HG02973 (cell line): ENCODE measurements around the gene SLC27A3.
"Not testable (repeated sequence)": the region's sequence is repeated elsewhere in the genome, so short reads cannot be mapped to it uniquely, and the experiment has no call there.

Experiments
- ATAC-seq: cut with Tn5 transposase; IDR thresholded peaks from one replicate; pipeline ENCODE4 v1.9.1; 2021; ENCODE audit warnings: moderate library complexity; ENCODE audit not compliant: unreplicated experiment

The SLC27A3 gene

DNA sequence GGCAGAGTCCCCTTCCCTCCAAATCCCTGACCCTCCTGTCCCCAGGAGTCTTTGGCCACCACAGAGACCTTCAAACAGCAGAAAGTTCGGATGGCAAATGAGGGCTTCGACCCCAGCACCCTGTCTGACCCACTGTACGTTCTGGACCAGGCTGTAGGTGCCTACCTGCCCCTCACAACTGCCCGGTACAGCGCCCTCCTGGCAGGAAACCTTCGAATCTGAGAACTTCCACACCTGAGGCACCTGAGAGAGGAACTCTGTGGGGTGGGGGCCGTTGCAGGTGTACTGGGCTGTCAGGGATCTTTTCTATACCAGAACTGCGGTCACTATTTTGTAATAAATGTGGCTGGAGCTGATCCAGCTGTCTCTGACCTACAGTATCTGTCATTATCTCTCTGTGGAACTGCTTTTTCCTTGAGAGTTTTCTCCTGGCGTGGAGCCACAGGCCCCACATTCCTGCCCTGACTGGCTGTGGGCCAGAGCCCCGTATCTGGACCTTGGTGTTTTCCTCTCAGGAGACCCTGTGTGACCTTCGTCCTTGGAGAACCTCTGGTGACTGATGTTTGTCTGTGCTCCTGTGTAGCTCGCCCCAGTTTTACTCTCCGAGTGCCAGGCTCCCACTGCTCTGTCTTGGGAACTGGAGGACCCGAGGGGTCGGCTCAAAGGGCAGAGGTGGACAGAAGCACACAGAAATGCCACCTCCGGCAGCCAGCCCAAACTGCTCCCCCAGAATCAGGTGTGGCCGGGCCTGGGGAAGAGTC is 4.8 kb downstream of the SLC27A3 start:
- no peak for ATAC-seq

DNA sequence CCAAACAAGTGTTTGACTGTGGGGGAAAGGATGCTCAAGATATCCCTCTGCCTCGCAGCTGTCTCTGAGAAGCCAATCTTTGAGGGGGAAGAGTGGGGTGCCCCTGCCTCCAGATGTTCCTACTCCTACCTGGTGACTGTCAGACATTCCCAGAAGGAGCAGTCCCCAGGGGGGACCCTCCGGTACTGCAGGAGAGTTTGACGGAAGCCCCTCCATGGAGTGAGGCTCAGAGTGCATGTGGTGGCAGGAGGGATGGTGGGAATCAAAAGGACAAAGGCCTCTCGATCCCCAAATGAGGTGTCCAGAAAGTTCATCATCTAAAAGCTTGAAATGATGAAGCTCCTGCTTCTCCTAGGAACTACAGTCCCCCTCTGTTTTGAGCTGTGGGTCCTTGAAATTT is 5.3 kb downstream of the SLC27A3 start:
- no peak for ATAC-seq

DNA sequence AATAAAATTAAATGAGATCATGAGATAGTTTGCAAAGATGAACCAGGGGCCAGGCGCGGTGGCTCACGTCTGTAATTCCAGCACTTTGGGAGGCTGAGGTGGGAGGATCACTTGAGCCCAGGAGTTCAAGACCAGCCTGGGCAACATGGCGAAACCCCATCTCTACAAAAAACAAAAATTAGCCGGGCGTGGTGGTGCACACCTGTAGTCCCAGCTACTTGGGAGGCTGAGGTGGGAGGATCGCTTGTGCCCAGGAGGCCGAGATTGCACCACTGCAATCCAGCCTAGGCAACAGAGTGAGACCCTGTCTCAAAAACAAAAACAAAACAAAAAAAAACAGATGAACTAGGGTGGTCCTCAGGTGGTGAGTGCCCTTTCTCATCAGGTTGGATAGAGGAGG is 7.4 kb downstream of the SLC27A3 start:
- not testable (repeated sequence) for ATAC-seq

DNA sequence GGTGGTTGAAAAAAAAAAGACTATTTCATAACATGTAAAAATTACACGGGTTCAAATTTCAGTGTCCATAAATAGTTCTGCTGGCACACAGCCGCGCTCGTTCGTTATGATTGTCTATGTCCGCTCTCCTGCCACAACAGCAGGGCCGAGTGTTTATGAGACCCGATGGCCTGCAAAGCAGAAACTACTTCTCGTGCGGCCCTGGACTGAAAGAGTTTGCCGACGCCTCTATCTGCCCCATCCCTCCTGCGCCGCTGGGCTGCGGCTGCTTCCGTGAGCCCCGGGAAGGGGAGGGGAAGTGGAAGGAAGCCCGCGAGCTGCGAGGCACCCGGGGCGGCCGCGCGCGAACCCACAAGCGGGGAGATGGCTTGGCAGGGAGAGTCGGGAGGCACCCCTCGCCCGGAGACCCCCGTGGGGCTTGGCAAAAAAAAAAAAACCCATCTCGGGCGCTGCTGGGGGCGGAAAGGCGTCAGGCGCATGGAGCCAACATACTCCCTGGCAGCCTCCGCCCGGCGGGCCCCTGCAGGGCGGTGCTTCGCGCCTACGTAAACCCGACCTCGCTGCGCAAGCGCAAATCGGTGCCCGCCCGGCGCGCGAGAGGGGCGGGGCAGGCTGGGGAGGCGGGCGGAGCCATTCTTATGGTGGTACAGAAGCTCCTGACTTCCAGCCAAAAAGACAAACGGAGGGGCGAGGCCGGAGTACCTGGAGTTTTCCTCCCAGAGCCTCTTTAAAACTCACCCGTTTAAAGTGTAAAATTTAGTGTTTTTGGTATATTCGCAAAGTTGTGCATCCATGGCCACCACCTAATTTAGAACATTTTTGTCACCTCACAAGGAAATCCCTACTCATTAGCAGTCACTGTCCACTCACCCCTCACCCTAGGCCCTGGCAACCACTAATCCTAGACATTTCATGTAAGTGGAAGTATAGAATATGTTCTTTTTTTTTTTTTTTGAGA is 8.3 kb downstream of the SLC27A3 start:
- peak; percentile 79 for ATAC-seq

DNA sequence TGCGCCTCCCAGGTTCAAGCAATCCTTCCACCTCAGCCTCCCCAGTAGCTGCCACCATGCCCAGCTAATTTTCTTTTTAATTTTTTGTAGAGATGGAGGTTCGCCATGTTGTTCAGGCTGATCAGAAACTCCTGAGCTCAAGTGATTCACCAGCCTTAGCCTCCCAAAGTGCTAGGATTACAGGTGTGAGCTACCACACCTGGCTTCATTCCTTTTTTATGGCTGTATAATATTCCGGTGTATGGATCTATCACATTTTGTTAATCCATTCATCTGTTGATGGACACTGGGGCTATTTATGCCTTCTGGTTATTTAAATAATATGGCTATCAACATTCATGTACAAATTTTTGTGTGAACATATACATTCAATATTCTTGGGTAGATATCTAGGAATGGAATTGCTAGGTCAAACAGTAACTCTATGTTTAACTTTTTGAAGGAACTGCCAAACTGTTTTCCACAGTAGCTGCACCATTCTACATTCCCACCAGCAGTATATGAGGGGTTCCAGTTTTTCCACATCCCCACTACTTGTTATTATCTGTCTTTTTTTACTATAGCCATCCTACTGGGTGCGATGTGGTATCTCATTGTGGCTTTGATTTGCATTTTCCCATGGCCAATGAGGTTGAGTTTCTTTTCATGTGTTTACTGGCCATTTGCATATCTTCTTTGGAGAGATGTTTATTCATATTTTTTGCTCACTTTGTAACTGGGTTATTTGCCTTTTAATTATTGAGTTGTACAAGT is 11.0 kb downstream of the SLC27A3 start:
- no peak for ATAC-seq

DNA sequence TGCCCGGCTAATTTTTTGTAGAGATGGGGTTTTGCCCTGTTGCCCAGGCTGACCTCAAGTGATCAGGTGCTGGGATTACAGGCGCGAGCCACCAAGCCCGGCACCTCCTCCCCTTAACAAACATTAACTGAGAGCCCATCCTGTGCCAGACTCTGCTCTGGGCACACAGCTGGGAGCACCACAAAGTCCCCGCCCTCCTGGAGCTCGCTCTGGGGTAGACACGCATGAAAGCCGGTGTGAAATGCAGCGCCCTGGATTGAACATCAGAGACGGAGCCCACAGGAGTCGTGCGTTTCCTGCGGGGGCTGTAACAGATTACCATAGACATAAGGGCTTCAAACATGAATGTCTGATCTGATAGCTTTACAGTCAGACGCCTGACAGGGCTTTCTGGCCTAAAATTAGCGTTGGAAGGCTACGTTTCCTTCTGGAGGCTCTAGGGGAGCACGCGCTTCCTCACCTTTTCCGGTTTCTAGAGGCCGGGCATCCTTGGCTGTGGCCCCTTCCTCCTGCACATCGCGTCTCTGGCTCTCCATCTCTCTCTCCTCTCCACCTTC is 14.3 kb downstream of the SLC27A3 start:
- ATAC-seq = no peak

DNA sequence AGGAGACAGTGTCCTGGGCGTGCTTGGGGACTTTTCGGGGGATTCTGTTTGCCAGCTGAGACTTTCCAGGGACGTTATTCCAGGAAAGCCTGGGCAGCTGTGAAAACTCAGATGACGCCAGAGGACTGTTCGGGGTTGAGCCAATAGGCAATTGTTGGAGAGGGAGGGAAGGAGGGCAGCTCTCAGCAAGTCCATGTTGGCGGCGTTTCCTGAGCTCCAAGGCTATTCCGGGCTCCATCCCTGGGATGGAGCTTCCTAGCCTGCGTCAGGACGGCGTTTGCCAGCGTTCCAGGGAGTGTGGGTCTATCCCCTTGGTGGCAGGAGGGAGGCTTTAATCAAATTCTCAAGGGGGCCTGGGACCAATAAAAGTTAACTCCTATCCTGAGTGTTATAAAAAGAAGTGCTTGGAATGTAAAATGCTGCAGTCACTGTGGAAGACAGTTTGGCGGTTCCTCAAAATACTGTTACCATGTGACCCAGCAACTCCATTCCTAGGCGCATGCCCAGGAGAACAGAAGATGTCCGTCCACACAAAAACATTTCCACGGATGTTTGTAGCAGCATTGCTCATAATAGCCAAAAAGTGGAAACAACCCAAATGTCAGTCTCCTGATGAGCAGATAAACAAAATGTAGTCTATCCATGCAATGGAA is 15.2 kb downstream of the SLC27A3 start:
- ATAC-seq = peak; percentile 2

DNA sequence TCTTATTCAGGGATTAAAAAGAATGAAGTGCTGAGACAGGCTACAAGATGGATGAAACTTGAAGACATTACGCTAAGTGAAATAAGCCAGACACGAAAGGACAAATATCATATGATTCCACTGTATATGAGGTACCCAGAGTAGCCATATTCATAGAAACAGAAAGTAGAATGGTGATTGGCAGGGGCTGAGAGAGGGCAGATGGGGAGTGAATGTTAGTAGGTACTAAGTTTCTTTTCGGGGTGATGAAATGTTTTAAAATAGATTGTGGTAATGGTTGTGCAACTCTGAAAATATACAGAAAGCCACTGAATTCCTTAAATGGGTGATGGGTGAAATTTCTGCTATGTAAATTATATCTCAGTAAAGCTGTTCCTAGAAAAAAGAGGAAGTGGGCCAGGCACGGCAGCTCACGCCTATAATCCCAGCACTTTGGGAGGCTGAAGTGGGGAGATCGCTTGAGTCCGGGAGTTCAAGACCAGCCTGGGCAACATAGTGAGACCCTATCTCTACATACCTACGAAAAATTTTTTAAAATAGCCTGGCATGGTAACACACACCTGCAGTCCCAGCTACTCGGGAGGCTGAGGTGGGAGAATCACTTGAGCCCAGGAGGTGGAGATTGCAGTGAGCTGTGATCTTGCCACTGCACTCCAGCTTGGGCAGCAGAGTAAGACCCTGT is 15.9 kb downstream of the SLC27A3 start:
- peak; percentile 84 for ATAC-seq

DNA sequence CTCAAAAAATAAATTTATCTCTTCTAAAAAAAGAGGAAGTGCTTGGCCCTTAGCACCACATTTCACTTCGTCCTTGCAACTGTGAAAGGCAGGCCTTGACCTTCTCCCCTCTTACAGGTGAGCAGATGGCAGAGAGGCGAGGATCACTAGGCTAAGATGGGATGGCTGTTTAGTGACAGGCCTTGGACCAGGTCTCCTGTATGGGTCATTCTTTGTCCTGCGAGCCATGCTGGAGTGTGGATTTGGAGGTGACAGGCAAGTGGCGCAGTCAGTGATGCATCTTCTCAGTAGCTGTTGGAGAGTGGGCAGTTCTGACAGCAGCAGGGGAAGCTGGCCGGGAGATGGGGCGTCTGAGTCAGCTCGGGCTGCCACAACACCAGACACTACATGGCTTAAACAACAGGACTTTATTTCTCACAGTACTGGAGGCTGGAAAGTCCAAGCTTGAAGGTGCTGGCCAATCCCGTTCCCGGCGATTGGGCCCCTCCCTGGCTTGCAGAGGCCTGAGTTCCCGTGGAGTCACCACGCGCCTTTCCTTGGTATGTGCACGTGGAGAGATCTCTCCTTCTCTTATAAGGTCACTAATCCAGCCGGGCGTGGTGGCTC is 16.5 kb downstream of the SLC27A3 start:
- ATAC-seq = no peak

DNA sequence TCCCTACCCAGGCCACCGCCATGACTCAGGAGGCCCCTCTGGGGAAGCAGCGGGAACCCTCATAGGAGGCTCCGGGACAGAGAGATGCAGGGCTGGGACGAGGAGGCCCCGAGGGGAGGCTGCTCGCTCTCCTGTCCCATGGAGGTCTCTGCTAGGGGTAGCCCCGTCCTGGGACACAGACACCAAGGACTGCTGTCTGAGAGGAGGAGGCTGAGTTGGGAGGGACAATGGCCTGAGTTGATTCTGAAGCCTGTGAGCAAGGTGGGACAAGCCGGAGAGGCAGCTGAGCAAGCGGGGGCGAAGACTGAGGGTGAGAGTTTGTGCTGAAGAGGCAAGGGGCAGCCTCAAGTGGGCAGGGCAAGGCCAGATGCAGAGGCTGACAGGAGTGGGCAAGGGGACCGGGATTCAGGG is 17.4 kb downstream of the SLC27A3 start:
- ATAC-seq = no peak

DNA sequence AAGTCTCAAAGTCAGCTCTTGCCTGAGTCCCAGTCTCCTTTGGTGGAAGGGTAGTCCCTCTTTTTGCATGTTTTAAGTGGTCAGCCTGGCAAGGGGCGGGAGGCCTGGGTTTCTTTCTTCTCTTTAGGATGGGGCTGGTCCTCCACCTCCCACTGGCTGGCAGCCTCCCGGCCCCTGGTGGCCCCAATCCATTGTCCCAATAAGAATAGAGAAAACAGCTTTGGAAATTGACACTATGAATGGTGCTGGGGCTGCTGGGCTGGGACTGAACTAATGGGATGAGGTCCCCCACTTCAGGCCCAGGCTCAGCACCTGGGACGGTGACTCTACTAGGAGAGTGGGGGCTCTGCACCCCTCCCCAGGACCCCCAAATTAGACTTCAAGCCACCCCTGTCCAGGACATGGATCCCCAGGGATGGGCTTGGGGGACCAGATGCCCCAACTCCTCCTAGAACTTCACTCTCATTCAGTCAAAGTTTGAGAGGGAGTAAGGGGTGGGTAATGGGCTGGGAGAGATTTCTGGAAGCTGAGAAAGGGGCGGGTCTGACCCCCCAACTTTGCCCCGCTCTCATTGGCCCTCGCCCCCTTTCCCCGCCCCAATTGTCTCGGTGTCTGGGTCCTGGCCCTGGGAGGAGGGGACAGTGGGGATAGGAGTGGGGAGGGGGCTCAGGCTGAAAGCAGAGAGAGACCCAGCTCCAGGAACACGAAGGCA is 18.2 kb downstream of the SLC27A3 start:
- no peak for ATAC-seq

DNA sequence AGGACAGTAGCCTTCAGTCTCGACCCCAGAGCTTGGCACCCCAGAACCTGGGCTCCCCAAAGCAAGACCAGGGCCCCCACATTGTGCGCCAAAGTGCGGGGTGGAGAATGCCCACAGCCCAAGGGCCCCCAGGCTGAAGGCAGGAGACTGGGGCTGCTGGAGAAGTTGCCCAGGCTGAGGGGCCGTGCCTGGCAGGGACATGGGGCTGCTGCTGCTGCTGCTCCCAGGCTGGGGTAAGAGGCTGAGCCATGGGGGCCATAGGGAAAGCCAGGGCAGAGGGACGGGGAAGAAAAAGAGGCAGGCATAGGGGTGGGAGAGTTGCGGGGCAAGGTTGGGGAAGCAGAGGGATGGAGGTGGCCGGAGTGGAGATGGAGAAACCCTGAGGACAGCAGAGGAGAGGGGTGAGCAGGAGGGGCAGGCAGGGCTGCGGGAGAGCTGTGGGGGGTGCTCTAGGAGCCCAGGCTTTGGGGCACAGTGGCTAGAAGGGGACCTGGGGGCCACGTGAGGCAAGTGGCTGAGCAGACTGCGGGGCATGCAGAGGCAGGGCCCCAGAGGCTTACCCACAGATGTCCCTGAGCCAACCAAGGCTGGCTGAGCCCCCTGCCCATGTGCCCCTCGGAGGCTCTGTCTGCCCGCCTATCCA is 18.9 kb downstream of the SLC27A3 start:
- no peak for ATAC-seq

DNA sequence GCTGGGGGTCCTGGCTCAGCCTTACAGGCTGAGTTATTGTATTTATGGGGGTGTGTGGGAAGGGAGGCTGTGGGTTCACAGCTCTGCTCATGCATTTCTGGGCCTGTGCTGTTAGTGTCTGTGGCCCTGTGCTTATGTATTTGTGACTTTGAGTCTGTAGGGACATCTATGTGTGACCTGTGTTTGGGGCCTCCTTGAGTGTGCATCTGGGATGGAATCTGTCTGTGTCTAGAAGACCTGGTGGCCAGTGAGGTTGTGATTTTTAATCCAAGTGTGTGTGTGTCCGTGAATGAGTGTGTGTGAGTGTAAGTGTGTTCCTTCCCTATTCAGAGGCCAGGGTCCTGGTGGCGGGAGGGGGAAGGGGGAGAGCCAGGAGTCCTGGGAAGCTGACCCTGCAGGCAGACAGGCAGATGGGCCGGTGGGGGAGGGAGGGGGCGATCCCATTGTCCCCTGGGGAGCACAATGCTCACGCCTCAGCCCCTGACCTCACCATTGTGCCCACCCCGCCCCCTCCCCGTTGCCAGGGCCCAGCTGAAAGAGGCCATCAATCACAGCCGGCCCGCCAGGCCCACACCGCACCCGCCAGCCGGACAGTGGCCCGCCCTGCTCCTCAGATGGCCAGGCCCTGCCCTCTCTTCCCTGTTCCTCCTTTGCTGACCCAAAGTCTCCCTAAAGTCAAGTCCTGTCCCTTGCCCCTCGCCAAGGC is 19.6 kb downstream of the SLC27A3 start:
- ATAC-seq = no peak

DNA sequence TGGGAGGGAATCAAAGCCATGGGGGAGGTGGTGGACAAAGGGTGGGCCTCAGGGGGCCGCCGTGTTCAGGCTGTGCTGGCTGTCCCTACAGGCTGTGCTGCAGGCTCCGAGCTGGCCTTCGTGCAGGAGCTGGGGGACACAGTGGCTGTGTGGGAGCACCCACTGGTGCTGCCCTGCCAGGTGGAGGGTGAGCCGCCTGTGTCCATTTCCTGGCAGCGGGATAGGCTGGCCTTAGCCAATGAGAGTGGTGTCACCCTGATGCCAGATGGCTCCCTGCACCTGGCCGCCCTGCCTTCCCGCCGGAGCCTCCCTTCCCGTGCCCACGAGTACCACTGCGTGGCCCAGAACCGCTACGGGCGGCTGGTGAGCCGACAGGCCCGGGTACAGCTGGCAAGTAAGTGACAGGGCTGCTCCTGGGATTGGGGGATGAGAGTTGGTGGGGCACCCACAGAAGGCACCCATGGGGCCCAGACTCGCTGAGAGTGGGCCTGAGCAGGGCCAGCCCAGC is 20.2 kb downstream of the SLC27A3 start:
- ATAC-seq = no peak

DNA sequence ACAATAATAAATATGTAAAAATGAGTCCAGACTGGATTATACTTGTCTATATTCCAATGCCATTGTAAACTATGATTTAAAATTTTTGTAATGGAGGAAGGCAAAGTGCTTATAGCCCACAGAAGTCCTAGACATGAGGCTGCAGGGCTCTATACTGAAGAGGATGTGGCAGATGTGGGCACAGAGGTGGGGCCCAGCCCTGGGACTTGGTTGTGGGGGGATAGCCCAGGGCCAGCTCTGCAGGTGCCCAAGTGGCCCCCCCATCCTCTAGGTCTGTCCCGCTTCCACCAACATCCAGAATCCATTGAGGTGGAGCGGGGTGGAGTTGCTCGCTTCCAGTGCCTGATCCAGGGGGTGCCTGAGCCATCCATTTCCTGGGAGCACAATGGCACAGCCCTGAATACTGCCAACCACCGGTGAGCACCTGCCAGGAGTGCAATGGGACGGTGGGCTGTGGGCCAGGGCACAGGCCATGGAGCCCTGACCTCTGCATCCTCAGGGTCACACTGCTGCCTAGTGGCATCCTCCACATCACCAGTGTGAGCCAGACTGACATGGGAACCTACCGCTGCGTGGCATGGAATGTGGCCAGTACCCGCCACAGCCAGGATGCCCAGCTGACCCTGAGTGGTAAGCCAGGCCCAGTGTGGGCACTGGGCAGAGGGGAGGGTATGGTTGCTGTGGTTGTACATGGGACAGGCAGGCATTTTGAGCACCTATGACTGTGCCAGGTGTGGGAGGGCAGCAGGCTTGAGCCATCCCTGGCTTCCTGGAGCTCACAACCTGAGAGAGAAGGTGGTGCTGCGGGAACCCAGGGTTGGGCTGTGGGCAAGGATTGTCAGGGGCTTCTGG is 21.0 kb downstream of the SLC27A3 start:
- no peak for ATAC-seq

DNA sequence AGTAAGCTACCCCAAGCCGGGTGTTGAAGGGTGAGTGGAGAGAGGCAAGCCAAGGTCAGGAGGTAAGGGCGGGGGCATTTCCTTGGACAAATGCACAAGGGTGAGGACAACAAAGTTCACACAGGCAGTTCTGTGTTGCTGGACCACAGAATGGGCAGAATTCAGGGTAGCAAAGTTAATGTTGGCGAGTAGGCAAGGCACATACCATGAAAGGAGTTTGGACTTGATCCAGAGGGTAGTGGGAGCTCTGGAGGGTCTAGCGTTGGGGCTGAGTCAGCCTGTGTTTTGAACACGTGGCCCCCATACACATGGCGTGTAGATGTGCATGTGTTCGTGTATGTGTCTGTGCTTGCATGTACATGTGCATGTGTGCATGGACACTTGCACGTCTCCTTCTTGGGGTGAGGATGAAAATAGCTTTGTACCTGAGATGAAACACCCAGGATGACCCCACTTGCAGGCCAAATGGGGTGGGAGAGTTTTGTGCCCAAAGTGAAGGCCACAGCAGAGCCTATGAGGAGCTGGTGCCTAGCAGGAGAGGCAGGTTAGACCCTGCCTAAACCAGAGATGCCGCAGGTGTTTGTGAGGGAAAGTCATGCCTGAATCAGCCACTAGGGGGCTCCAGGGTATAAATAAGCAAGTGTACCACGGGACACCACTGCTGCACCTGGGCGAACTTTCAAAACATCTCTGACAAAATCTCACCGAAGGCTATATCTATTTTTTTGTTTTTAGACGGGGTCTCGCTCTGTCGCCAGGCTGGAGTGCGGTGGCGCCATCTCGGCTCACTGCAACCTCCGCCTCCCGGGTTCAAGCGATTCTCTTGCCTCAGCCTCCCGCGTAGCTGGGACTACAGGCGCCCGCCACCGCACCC is 21.8 kb downstream of the SLC27A3 start:
- no peak for ATAC-seq
